GM19438 (cell line): ENCODE results near the gene BICC1.

Experiments
- ATAC-seq: cut with Tn5 transposase; IDR thresholded peaks from one replicate; pipeline ENCODE4 v1.9.1; 2021; ENCODE audit warnings: low read depth; ENCODE audit not compliant: unreplicated experiment

Gene BICC1

DNA sequence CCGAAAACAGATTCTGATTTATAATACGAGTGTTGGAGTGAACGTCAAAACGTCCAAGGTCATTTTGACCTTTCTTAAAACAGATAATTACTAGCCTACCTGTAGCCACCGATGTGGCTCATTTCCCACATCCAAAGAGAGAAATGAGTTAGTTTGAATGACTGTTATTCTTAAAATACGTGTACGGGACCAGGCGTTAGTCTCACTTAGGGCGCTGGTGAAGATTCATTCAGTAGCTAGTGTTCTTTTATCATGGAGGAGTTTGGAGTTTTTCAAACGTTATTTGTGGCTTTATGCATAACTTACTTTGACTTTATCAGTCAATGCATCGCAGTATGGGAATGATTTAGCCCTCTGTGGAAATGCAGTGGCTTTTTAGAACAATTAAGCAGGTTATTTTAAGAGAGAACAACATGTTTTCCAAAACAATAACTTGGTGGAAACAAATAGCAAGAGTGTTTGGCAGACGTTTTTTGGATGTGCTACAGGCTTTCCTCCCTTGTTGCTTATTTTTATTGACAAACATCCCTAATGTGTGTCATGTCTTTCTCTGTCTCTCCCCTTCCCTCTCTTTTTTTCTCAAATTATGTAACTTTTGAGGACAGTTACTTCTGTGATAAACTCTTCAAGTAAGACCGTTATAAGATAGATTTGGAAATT lies 1.6 kb downstream of the BICC1 start:
- ATAC-seq: no peak

DNA sequence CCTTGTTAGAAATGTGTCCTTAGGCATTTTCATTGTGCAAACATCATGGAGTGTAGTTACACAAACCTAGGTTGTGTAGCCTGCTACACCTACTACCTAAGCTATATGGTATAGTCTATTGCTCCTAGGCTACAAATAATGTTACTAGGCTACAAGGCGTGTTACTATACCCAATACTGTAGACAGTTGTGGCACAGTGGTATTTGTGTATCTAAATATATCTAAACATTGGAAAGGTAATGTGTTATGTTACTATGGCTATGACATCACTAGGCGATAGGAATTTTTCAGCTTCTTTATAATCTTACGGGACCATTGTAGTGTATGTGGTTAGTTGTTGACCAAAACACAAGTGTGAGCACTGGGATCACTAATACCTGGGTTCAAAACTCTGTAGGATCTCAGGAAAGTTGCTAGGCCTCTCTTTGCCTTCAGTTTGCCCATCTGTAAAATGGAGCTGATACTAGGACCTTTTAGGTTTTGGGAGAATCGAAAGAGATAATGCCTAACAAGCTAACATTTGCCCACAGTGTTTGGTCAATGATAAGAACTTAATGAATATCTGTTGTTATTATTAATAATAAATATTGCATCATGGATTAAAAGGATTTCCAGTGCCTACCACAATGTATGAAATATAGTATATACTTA lies 2.7 kb downstream of the BICC1 start:
- no peak for ATAC-seq

DNA sequence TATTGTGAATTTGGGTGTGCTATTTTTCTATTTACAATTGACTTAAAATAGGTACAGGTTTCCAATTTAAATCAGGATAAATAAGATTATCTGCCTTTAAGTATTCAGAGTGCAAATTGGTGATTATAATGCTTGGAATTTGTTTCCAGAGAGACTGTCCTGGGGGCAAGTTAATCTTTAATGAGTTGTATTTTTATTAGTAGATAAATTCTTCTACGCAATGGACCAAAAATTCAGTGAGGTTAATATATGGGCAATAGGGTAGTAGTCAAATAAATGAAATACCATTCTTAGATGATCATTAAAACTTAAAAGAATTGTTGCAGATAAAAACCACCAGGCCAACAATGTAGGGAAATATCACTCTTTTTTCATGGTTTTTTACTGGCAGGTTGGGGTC lies 3.4 kb downstream of the BICC1 start:
- no peak for ATAC-seq

DNA sequence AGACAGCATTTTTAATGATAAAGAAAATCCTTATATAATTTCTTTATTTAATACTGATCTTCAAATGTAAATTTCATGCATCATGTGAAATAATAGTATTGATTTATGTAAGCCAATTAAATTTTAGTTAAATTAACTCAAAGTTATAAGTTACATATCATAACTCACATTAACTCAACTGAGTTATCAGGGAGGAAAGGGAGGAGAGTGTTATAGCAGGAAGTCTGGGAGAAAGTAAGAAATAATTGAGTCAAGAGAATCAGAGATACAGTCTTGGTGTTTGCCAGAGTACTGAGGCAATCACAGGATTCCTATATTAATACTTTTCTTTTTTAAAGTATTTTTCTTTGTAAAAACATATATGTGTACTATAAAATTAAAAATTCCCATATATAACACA lies 4.0 kb downstream of the BICC1 start:
- ATAC-seq: no peak

DNA sequence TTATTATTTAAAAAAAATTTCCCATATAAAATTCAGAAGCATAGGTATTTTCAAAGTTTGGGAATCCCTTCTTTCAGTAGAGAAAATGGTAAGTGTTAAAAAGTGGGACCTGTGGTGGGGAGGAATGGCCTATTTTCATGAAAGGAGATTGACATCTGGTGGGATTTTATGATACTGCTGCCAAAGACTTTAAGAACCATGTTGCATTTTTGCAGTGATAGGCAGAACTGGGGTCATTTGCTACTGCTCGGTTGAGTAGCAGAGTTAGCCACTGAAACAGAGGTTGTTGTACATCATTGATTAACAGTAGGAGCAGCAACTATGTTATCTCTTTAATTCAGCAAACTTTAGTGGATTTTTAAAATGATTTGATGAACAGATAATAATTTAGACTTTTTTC lies 4.4 kb downstream of the BICC1 start:
- ATAC-seq: no peak

DNA sequence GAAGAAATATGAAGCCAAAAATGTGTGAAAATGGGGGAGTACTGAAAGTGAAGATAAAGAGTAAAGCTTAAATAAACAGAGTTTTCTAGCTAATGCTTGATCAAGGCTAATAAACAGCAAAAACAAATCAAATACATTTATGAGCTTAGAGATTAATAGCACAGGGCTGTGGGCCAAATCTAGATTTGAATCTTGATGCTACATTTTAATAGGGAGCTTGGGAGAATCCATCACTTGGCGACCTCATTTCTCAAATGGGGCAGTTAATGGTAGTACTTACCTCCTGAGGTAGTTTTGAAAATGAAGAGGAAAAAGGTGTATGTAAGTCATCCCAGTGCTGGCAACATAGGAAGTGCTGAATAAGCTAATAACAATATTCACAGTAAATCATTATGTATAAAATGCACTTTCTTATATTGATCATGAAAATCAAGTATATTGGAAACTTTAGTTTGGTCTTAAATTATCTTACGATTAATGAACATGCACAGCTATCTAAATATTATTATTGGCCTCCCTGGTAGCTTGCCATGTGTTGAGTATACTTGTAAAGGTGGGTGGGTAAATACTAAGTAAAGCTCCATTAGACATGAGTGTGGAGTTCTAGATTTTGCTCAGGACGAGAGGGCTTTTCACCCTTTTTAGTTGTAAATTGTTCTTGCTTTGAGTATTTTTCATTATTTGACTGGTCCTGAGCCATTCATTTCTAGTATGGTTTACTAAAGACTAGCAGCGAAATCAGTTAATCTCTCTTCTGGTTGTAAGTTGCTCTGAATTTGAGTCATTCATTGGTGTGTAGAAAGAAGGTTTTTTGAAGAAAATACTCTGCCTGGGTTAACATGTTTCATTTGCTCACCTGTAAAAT lies 5.1 kb downstream of the BICC1 start:
- ATAC-seq: no peak

DNA sequence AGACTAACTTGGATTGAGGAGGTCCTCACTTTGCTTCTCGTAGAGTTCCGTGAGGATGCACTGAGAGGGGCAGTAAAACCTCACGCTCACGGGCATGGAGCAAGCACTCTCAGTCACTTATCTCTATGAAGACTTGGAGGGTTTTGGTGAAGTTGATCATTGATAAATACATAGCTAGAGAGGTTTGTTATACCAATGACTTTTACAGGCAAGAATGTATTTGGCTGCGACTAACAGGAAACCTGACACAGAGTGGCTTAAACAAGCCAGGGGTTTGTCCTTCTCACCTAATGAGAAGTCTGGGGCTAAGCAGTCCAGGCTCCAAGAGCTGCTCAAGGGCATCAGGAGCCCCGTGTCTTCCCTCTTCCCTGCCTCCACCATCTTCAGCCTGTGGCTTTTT lies 6.1 kb downstream of the BICC1 start:
- no peak for ATAC-seq

DNA sequence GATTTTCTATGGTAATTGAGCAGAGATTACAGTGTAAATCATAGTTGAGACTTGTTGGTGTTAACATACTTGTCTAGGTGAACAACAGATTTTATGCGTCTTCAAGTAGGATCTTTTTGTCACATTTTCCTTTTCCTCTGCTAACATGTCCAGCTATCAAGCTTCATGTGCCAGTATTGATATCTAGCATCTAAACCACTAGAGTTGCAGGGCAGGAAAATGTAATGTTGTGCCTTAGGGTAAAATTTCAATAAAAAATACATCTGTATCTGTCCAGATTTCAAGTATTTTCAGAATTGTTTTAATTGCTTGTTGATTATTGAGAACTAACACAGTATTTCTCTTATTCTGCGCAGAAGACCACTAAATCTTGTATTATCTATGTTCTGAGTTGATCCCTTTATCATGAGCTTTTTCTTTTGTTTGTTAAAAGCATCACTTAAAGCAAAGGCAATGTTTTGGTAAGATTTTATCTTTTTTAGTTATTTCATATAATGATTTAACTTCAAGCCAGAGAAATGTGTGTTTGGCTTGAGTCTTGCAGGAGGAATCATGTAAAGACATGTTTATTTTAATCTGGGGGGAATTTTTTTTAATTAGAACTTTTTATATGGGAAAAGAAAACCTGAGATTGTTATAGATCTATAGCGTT lies 16.5 kb downstream of the BICC1 start:
- no peak for ATAC-seq

DNA sequence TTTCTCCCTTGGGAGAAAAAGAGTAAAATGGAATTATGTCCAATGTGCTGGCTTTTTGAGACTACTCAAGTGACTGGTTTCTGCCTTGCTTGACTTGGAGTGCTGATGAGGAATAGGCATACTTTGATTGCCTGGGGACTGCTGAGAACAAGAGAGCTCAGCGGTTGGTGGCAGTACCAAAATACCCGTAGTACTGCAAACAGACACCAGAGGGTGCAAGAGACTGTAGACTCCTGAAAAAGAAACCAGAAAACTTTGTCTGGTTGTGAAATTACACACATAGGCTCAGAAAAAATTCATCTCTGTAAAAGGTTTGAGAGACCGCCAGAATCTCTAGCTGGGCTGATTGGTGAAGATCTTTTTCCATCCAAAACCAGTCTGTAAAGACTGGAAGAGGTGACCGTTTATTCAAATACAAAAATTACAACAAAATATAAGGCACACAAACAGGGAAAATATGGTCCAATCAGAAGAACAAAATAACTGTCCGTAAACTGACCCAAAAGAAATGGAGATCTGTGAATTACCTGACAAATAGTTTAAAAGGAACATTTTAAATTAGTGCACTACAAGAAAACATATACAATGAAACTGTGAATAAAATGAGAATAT lies 18.5 kb downstream of the BICC1 start:
- ATAC-seq: peak; percentile 93

DNA sequence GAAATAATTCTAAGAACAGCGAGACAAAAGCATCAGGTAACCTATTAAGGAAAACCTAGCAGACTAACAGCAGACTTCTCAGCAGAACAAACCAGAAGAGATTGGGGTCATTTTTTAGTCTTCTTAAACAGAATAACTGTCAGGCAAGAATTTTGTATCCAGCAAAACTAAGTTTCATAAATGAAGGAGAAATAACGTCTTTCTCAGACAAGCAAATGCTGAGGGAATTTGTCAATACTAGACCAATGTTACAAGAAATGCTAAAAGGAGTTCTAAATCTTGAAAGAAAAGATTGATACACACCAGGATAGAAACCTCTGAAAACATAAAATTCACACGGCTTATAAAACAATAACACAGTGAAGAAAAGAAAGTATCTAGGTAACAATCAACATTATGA lies 22.6 kb downstream of the BICC1 start:
- no peak for ATAC-seq

DNA sequence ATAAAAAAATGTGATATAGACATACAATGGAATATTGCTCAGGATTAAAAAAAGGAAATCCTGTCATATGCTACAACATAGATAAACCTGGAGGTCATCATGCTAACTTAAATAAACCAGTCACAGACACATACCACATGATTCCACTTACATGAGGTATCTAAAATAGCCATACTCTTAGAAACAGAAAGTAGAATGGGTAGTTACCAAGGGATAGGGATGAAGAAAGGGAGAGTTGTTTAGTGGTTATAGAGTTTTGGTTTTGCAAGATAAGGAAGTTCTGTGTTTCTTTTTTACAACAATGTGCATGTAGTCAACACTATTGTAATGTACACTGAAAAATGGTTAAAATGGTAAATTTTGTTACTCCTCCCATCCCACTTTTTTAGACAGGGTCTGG lies 30.5 kb downstream of the BICC1 start:
- ATAC-seq: no peak

DNA sequence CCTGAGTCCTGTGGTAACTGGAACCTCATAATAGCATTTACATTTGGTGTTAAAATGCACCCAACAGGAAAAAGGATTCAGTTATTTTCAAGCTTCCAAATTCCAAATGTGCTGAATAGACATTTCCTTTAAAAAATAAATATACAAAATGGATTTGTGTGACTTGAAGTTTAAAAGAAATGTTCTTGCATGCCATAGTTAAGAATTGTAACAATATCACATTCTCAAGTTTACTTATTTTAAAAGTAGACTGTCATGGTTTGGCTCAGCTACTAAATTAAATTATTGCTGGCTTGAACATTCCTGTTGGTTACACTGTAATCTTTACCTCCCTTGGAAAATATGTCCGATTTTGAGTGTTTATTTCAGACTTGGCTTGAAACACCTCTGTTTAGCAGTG lies 31.5 kb downstream of the BICC1 start:
- ATAC-seq: no peak

DNA sequence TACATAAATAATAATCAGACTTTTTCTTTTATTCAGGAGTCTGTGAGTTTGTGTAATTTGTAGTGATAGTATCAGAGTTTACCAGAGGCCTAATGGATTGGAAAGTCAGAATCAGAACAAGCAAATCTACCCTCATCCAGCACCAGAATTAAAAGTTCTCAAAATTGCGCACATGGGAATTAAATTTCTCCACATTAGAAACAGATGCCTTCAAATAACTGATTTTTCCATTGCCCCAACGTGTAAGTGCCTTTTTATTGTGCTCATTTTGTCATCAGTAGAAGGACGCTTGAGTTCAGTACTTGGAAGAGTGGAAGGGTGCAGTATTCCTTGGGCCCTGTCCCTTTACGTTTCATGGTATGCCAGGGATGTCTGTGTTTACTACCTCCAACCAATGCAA lies 32.8 kb downstream of the BICC1 start:
- no peak for ATAC-seq

DNA sequence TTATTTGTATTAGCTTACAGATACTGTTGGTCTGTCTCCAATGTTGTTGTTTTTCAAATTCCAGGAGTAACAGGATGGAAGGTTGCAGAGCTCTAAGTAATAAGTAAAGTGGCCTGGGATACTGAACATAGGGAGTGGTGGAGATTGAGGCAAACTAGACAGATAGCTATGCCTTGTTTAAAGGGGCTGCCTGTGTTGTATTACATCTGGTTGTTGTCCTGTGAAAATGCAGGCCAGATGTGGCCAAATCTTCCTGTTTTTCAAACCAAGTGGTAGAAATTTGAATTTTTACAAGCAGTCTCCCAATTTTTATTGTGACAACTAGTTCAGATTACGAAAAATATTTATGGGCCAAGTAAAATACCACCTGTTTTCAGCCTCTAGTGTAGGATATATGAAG lies 33.5 kb downstream of the BICC1 start:
- ATAC-seq: no peak

DNA sequence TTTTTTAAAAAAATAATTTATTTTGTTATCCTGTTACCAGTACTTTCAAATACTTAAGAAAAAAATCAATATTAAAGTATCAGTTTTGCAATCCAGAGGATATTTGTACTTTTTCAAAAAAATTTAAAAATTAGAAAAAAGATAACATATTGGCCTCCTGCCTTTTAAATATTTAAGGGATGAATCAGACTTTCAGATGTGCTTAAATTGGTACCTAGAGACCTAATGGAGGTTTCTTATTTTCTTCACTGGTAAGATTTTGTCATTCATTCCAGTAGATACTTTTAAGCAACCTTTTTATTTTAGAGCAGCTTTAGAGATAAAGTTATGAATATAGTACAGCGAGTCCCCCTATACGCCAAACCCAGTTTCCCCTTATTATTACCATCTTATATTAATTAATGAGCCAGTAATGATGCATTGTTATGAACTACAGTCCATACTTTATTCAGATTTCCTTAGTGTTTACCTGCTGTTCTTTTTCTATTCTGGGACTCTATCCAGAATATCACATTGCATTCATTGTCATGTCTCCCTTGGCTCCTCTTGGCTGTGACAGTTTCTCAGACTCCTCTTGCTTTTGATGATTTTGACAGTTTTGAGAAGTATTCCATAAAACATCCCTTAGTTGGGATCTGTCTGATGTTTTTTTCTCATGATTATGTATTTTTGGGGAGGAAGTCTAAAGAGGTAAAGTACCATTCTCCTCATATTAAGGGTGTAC lies 34.2 kb downstream of the BICC1 start:
- no peak for ATAC-seq

DNA sequence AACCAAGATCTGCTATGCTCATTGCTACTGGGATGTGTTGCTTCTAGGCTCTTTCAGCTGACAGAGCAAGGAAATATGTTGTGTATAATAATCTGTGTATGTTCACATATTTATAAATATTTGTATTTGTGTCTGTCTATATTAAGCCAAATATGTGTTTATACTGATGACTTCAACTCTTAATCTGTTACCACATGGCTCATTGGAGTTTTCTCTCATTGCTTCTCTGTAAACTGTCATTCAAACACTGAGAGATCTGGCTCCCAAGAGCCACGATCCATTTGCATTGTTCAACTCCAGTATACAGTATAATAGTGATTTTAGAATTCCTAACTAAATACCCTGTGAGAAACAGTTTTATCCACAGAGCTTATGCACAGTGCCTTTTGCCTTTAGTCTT lies 35.3 kb downstream of the BICC1 start:
- ATAC-seq: no peak

DNA sequence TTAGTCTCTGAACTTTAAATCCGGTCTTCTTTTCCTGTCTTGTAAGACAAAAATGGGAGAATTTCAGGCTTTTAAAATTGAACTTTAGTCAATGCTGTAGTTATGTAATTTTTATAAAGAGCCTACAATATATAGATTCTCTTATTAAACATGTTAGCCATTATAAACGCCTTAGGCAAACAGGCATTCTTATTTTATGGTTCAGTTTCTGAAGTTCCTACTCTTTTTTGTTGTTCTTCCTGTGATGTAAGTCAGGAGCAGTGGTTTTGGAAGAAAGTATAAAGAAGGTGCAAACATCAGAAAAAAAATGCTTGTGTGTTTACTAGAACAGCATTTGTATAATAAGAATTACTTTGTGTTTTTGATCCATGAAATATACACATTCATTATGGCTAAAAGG lies 41.6 kb downstream of the BICC1 start:
- no peak for ATAC-seq

DNA sequence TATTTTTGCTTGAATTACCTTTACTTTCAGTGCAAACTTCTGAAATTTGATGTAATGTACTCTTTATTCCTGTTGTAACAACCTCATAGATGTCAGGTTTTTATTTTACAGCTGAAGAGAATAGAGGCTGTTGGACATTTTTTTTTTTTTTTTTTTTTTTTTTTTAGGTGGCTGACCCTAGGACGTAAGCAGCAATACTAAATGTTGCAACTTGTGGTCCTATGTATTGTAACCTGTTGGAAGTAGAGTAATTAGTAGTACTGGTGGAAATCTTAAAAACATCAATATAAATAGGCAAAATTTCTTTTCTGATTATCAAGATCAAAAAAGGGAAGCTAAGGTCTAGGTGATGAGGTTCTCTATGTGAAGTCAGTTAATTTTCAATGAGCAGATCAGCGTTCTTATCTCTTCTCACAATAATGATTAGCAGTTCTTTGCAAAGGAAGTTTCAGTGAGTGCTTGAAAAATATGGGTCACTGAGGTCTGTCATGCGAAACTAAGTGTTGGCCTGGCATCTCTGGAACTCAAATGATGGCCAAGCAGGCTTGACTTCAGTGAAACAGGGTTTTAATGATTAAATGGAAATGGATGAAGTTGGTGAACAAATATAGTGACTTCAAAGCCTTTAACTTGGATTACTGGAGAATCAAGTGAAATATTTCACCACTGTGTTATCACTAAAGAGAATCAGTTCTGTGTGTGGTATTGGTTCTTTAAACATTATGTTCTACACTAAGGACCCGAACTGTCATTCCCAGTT lies 42.7 kb downstream of the BICC1 start:
- no peak for ATAC-seq

DNA sequence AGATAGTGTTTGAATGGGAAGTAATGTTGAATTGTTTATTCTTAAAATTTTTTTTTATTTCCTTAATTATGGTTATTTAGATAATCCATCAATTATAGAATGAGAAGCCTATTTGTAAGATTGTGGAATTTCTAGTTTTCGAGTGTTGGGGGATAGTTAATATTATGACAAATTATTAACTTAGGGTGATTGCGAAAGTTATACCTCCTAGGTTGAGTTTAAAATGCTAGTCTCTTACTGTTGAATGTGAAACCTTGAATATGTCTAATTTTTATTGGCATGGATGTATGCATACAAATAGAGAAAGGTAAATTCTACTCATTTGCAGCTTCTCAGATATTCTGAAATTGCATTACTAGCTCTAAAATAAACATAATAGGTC lies 43.2 kb downstream of the BICC1 start:
- ATAC-seq: no peak
